HUES64 (cell line): ENCODE results near the gene EPS8L2. TPM values are rescaled to one million over a fixed set of nuclear protein-coding genes. Genes with fewer than 3 reads are reported as not detected.

Experiments used
- H3K27ac ChIP-seq: 2 replicates; pipeline ENCODE4 v1.7.0; 2013; ENCODE audit warnings: low read depth, low read length, inconsistent platforms
- H3K27me3 ChIP-seq: 2 replicates; pipeline ENCODE4 v1.6.1; 2013; ENCODE audit warnings: mild to moderate bottlenecking, low read length; ENCODE audit not compliant: insufficient read depth
- H3K36me3 ChIP-seq: 2 replicates; pipeline ENCODE4 v1.6.1; 2013; ENCODE audit warnings: mild to moderate bottlenecking, low read length; ENCODE audit not compliant: insufficient read depth
- H3K4me1 ChIP-seq: 2 replicates; pipeline ENCODE4 v1.6.1; 2013; ENCODE audit warnings: mild to moderate bottlenecking, low read length, moderate library complexity; ENCODE audit not compliant: insufficient read depth
- H3K4me3 ChIP-seq: 2 replicates; pipeline ENCODE4 v1.5.1; 2013; ENCODE audit warnings: mild to moderate bottlenecking, low read length, moderate library complexity
- H3K9ac ChIP-seq: 2 replicates; pipeline ENCODE4 v1.6.1; 2013; ENCODE audit warnings: mild to moderate bottlenecking, low read depth, low read length
- H3K9me3 ChIP-seq: 2 replicates; pipeline ENCODE4 v1.6.1; 2013; ENCODE audit warnings: low read depth, low read length; ENCODE audit not compliant: insufficient read depth
- WGBS: fragments of 150-250, 120-280 bp; methylation state at CpG from one replicate; pipeline ENCODE4 v1.1.7; 2013; ENCODE audit warnings: missing lambda C conversion rate; 5-methylcytosine and 5-hydroxymethylcytosine counted together
- polyA plus RNA-seq, 2 experiments: library from polyadenylated mRNA; stranded (reverse); fragments of 50-300 nt; gene quantifications; one replicate each; pipeline ENCODE4 v1.2.3, GENCODE V29; 2013

Gene EPS8L2
- 16.7 TPM for polyA plus RNA-seq (2013, experiment 1 of 2)
- polyA plus RNA-seq (2013, experiment 2 of 2): 15.1 TPM

- WGBS: 14% methylated on average over 89 of the region's 90 CpGs
- peak within 1 kb of the TSS; percentile 60 for H3K4me3 ChIP-seq
- H3K9ac ChIP-seq: peak within 1 kb of the TSS; percentile 52; the same call in 1 of the 2 replicates
These were observed at the start of gene EPS8L2 for GRCh38 chr11:705646-706438. EPS8L2 (plus strand) TSS chr11:706231; CDS start chr11:709408, 3,177 bp downstream.

GRCh38 chr11:656426-656825 is 49.6 kb upstream of the EPS8L2 start:
- 95% methylated on average over 14 of the region's 14 CpGs for WGBS
- H3K9ac ChIP-seq: no peak overlapping the region
- H3K4me3 ChIP-seq: no peak overlapping the region
- no peaks in the 10 kb centered on the region for H3K9me3 ChIP-seq
- H3K36me3 ChIP-seq: peaks cover 27% of the 10 kb centered on the region
- H3K27me3 ChIP-seq: no peaks in the 10 kb centered on the region
- H3K4me1 ChIP-seq: no peaks in the 10 kb centered on the region
- H3K27ac ChIP-seq: no peak overlapping the region

More at GRCh38 chr11:705646-706438, at the start of gene EPS8L2:
- Histone ChIP-seq H3K4me1 (peaks cover 20% of the 10 kb centered on the region), H3K27ac (no peak within 1 kb of the TSS; the same call in 1 of the 2 replicates), H3K36me3 (no peaks in the 10 kb centered on the region), H3K27me3 (peaks cover 8% of the 10 kb centered on the region), H3K9me3 (no peaks in the 10 kb centered on the region)

- Histone ChIP-seq H3K9ac (no peak overlapping the region), H3K9me3 (no peaks in the 10 kb centered on the region), H3K27ac (no peak overlapping the region), H3K4me3 (no peak overlapping the region), H3K36me3 (peaks cover 27% of the 10 kb centered on the region), H3K4me1 (no peaks in the 10 kb centered on the region), H3K27me3 (no peaks in the 10 kb centered on the region)
- whole genome bisulfite sequencing: 94% methylated on average over 7 of the region's 7 CpGs
These were observed 49.2 kb upstream of the EPS8L2 start for GRCh38 chr11:656866-657265.

GRCh38 chr11:657691-658126 is 48.3 kb upstream of the EPS8L2 start:
- Histone ChIP-seq H3K36me3 (peaks cover 26% of the 10 kb centered on the region), H3K27me3 (no peaks in the 10 kb centered on the region), H3K9ac (no peak overlapping the region), H3K27ac (no peak overlapping the region), H3K9me3 (no peaks in the 10 kb centered on the region), H3K4me3 (no peak overlapping the region), H3K4me1 (no peaks in the 10 kb centered on the region)
- WGBS: 90% methylated on average over 14 of the region's 14 CpGs

- Histone ChIP-seq H3K27me3 (no peaks in the 10 kb centered on the region), H3K9ac (peak overlapping the region; percentile 14; the same call in 1 of the 2 replicates), H3K27ac (no peak overlapping the region), H3K4me3 (no peak overlapping the region), H3K9me3 (no peaks in the 10 kb centered on the region), H3K4me1 (no peaks in the 10 kb centered on the region), H3K36me3 (peaks cover 27% of the 10 kb centered on the region)
- 92% methylated on average over 16 of the region's 16 CpGs for WGBS
These were observed 46.4 kb upstream of the EPS8L2 start for GRCh38 chr11:659532-660085.

GRCh38 chr11:660281-660680 is 45.8 kb upstream of the EPS8L2 start:
- Histone ChIP-seq H3K4me1 (no peaks in the 10 kb centered on the region), H3K4me3 (no peak overlapping the region), H3K9me3 (no peaks in the 10 kb centered on the region), H3K9ac (no peak overlapping the region), H3K27ac (no peak overlapping the region), H3K36me3 (peaks cover 27% of the 10 kb centered on the region), H3K27me3 (no peaks in the 10 kb centered on the region)
- WGBS: 95% methylated on average over 19 of the region's 19 CpGs

- H3K27ac ChIP-seq: no peak overlapping the region
- H3K9ac ChIP-seq: no peak overlapping the region
- no peaks in the 10 kb centered on the region for H3K27me3 ChIP-seq
- H3K4me1 ChIP-seq: no peaks in the 10 kb centered on the region
- peaks cover 32% of the 10 kb centered on the region for H3K36me3 ChIP-seq
- 93% methylated on average over 19 of the region's 19 CpGs for WGBS
- no peak overlapping the region for H3K4me3 ChIP-seq
- no peaks in the 10 kb centered on the region for H3K9me3 ChIP-seq
These were observed 45.2 kb upstream of the EPS8L2 start for GRCh38 chr11:660681-661444.

GRCh38 chr11:662689-663274 is 43.2 kb upstream of the EPS8L2 start:
- Histone ChIP-seq H3K4me3 (no peak overlapping the region), H3K9ac (no peak overlapping the region), H3K36me3 (peaks cover 39% of the 10 kb centered on the region), H3K9me3 (no peaks in the 10 kb centered on the region), H3K27me3 (no peaks in the 10 kb centered on the region), H3K27ac (no peak overlapping the region), H3K4me1 (no peaks in the 10 kb centered on the region)
- 87% methylated on average over 15 of the region's 15 CpGs for WGBS

- Histone ChIP-seq H3K9ac (no peak overlapping the region), H3K27me3 (no peaks in the 10 kb centered on the region), H3K36me3 (peaks cover 34% of the 10 kb centered on the region), H3K4me3 (no peak overlapping the region), H3K4me1 (no peaks in the 10 kb centered on the region), H3K9me3 (no peaks in the 10 kb centered on the region), H3K27ac (no peak overlapping the region)
- WGBS: 97% methylated on average over 14 of the region's 15 CpGs
These were observed 40.8 kb upstream of the EPS8L2 start for GRCh38 chr11:665062-665703.

GRCh38 chr11:665704-666281 is 40.2 kb upstream of the EPS8L2 start:
- no peaks in the 10 kb centered on the region for H3K9me3 ChIP-seq
- 94% methylated on average over 11 of the region's 11 CpGs for WGBS
- H3K4me1 ChIP-seq: no peaks in the 10 kb centered on the region
- H3K27me3 ChIP-seq: no peaks in the 10 kb centered on the region
- H3K9ac ChIP-seq: no peak overlapping the region
- peaks cover 36% of the 10 kb centered on the region for H3K36me3 ChIP-seq
- H3K4me3 ChIP-seq: no peak overlapping the region
- no peak overlapping the region for H3K27ac ChIP-seq
